ENCODE results near the gene MYG1.

DNA sequence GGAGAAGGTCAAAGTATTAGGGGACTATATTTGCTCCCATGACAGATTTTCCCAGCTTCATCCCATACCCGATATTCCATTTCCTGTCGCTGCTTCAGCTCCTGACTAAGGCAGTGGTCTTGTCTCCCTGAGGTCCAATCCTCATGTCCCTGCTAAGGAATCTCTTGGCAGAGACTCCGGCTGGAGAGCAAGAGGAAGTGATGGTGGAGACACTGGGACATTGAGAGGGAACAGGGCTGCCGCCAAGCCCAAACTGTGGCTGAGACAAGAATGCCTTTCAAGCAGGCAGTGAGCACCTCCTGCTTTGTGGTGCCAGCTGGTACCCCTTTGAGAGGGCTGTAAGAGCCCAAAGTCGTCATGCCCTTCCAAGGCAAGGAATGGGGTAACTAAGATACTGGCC, 31.2 kb downstream of the MYG1 start:
- TF ChIP-seq, protein P1, sequence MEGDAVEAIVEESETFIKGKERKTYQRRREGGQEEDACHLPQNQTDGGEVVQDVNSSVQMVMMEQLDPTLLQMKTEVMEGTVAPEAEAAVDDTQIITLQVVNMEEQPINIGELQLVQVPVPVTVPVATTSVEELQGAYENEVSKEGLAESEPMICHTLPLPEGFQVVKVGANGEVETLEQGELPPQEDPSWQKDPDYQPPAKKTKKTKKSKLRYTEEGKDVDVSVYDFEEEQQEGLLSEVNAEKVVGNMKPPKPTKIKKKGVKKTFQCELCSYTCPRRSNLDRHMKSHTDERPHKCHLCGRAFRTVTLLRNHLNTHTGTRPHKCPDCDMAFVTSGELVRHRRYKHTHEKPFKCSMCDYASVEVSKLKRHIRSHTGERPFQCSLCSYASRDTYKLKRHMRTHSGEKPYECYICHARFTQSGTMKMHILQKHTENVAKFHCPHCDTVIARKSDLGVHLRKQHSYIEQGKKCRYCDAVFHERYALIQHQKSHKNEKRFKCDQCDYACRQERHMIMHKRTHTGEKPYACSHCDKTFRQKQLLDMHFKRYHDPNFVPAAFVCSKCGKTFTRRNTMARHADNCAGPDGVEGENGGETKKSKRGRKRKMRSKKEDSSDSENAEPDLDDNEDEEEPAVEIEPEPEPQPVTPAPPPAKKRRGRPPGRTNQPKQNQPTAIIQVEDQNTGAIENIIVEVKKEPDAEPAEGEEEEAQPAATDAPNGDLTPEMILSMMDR (conservative IDR thresholded peaks at IDR 0.05; ENCODE audit: low read length), result no peak
- no peak for TF ChIP-seq EZH2phosphoT487 (IDR thresholded peaks at IDR 0.05; ENCODE audit: borderline replicate concordance, low read depth, low read length)

Measured in OCI-LY7 (cell line).